NCI-H748 treated with DMSO at 0.1 percent for 48 hours (cell line): ENCODE measurements around the gene PMEPA1.

Experiments
- DNase-seq: peaks from one replicate; lab custom pipeline; 2025; lab: John Stamatoyannopoulos, UW

Gene PMEPA1

GRCh38 chr20:57609086-57609841, 100.6 kb downstream of the PMEPA1 start:
- DNase-seq = no peak

GRCh38 chr20:57608516-57608915, 101.3 kb downstream of the PMEPA1 start:
- no peak for DNase-seq

GRCh38 chr20:57605878-57606277, 103.9 kb downstream of the PMEPA1 start:
- DNase-seq = no peak

- no peak for DNase-seq
Measured at GRCh38 chr20:57605045-57605444, 104.8 kb downstream of the PMEPA1 start.

- DNase-seq = no peak
Measured at GRCh38 chr20:57603120-57603519, 106.7 kb downstream of the PMEPA1 start.

- no peak for DNase-seq
Measured at GRCh38 chr20:57601737-57602136, 108.1 kb downstream of the PMEPA1 start.

GRCh38 chr20:57601211-57601570, 108.6 kb downstream of the PMEPA1 start:
- no peak for DNase-seq

- no peak for DNase-seq
Measured at GRCh38 chr20:57600320-57601210, 109.2 kb downstream of the PMEPA1 start.

GRCh38 chr20:57598491-57598890, 111.3 kb downstream of the PMEPA1 start:
- DNase-seq = no peak
